Astrocyte (in vitro differentiated cells and primary cell): Measurements from ENCODE around the gene MROH7.

Experiments
- CTCF ChIP-seq: IDR thresholded peaks from 2 replicates; pipeline ENCODE4 v1.5.1; 2011; ENCODE audit warnings: low read depth, mild to moderate bottlenecking, inconsistent platforms, low read length, moderate library complexity; ENCODE audit not compliant: insufficient read depth
- EZH2 ChIP-seq: IDR thresholded peaks from 2 replicates; pipeline ENCODE4 v1.6.1; 2012; ENCODE audit warnings: mild to moderate bottlenecking, low read length, inconsistent platforms; ENCODE audit not compliant: insufficient read depth

DNA sequence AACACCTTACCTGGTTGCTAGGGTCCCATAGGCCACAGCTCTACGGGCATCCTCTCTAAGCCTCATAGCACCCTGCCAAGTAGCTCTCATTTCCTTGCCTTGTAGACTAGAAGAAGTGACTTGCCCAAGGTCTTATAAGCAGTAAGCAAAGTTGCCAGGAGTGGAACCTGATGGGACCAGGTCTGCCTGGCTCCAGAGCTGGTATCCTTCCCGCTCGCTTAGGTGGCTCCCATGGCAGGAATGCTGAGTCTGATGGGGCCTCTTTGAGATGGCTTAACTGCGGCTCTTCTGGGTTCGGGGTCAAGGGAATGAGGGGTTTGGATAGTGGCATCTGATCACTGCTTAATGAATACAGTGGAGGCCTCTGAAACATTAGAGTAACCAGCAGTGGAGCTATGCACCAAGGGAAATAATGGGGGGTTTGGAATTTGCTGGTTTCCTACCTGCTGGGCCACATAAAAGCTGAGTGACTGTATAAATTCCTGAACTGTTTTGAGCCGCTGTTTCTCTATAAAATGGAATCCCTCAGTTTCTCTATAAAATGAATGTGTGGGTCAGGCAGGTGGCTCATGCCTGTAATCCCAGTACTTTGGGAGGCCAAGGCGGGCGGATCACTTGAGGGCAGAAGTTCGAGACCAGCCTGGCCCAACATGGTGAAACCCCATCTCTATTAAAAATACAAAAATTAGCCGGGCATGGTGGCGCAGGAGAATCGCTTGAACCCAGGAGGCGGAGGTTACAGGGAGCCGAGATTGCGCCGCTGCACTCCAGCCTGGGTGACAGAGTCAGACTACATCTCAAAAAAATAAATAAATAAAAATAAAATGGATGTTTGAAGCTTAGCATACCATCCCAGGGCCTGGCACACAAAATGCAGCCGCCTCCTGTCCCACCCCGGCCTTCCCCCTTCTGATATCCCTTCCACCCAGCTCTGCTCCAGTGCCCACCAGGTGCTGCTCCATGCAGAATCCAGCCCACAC is 30.7 kb upstream of the MROH7 start:
- TF ChIP-seq CTCF (no peak), EZH2 (no peak)
